ENCODE measurements around the gene APOBEC3G.

APOBEC3G gene

GRCh38 chr22:39122772-39123470 is 45.8 kb downstream of the APOBEC3G start:
- no peak for DNase-seq (ENCODE audit: low read depth in 2 of 2)

GRCh38 chr22:39123751-39124581 is 46.9 kb downstream of the APOBEC3G start:
- DNase-seq (ENCODE audit: low read depth in 2 of 2) = no peak

GRCh38 chr22:39125622-39126021 is 48.5 kb downstream of the APOBEC3G start:
- DNase-seq (ENCODE audit: low read depth in 2 of 2) = no peak

- no peak for DNase-seq (ENCODE audit: low read depth in 2 of 2)
These were observed 51.4 kb downstream of the APOBEC3G start for GRCh38 chr22:39128508-39128907.

GRCh38 chr22:39129081-39129480 is 52.0 kb downstream of the APOBEC3G start:
- DNase-seq (ENCODE audit: low read depth in 2 of 2) = no peak

- DNase-seq (ENCODE audit: low read depth in 2 of 2) = no peak
These were observed 52.7 kb downstream of the APOBEC3G start for GRCh38 chr22:39129746-39130145.

GRCh38 chr22:39130152-39130704 is 53.2 kb downstream of the APOBEC3G start:
- DNase-seq (ENCODE audit: low read depth in 2 of 2) = no peak

- DNase-seq (ENCODE audit: low read depth in 2 of 2) = no peak
These were observed 54.1 kb downstream of the APOBEC3G start for GRCh38 chr22:39130892-39131855.

- DNase-seq (ENCODE audit: low read depth in 2 of 2) = no peak
These were observed 55.2 kb downstream of the APOBEC3G start for GRCh38 chr22:39132281-39132680.

- DNase-seq (ENCODE audit: low read depth in 2 of 2) = no peak
These were observed 55.9 kb downstream of the APOBEC3G start for GRCh38 chr22:39132871-39133524.

- DNase-seq (ENCODE audit: low read depth in 2 of 2) = no peak
These were observed 56.8 kb downstream of the APOBEC3G start for GRCh38 chr22:39133871-39134270.

- no peak for DNase-seq (ENCODE audit: low read depth in 2 of 2)
These were observed 57.5 kb downstream of the APOBEC3G start for GRCh38 chr22:39134366-39135091.

- DNase-seq (ENCODE audit: low read depth in 2 of 2) = no peak
These were observed 58.2 kb downstream of the APOBEC3G start for GRCh38 chr22:39135092-39135896.

GRCh38 chr22:39136317-39136716 is 59.2 kb downstream of the APOBEC3G start:
- no peak for DNase-seq (ENCODE audit: low read depth in 2 of 2)
